Ascending aorta (tissue), 2 donors: ENCODE measurements around the gene SLC12A2. TPM values are rescaled to one million over a fixed set of nuclear protein-coding genes. Genes with fewer than 3 reads are reported as not detected.

Source experiments
- DNase-seq, 2 donors: peaks; one replicate each; pipeline ENCODE4 v3.0.0-alpha.2; 2019; ENCODE audit warnings: low spot score in 2 of 2
- H3K27ac ChIP-seq, 2 donors: fragments of 200-600 bp; sonication (generic); one replicate each; pipeline ENCODE4 v1.5.1; 2016 to 2017; ENCODE audit warnings: mild to moderate bottlenecking in 1 of 2
- H3K27me3 ChIP-seq: fragments of 200-600 bp; sonication (generic); one replicate; pipeline ENCODE4 v1.5.1; 2017
- H3K36me3 ChIP-seq, 2 donors: fragments of 200-600 bp; sonication (generic); one replicate each; pipeline ENCODE4 v1.5.1; 2016
- H3K4me1 ChIP-seq, 2 donors: fragments of 200-600 bp; sonication (generic); one replicate each; pipeline ENCODE4 v1.5.1; 2016 to 2017; ENCODE audit warnings: mild to moderate bottlenecking in 1 of 2
- H3K4me3 ChIP-seq, 2 donors: fragments of 200-600 bp; sonication (generic); one replicate each; pipeline ENCODE4 v1.5.1; 2016 to 2017; ENCODE audit warnings: mild to moderate bottlenecking in 1 of 2
- H3K9me3 ChIP-seq, 2 donors: fragments of 200-600 bp; sonication (generic); one replicate each; pipeline ENCODE4 v1.5.1; 2016
- intact Hi-C: fragments of 100-400 bp; cut with DNase I; formaldehyde crosslinking; loops from one replicate; pipeline ENCODE4 v1.15.1; 2023
- total RNA-seq: library from RNA; depleted of rRNA; stranded (reverse); fragments of >200 nt; gene quantifications from one replicate; pipeline ENCODE4 v1.1.0, GENCODE V29; 2016
- TF ChIP-seq, protein P1 (sequence below), 3 experiments: fragments of 200-600 bp in 2 of 3; fragments of 450-650 bp in 1 of 3; sonication (generic) in 2 of 3; IDR thresholded peaks; one replicate each; pipeline ENCODE4 v1.5.1; 2016 to 2019; ENCODE audit warnings: antibody characterized with exemption in 3 of 3, mild to moderate bottlenecking in 1 of 3, moderate library complexity in 1 of 3

The SLC12A2 gene
- total RNA-seq: 11.8 TPM

DNA sequence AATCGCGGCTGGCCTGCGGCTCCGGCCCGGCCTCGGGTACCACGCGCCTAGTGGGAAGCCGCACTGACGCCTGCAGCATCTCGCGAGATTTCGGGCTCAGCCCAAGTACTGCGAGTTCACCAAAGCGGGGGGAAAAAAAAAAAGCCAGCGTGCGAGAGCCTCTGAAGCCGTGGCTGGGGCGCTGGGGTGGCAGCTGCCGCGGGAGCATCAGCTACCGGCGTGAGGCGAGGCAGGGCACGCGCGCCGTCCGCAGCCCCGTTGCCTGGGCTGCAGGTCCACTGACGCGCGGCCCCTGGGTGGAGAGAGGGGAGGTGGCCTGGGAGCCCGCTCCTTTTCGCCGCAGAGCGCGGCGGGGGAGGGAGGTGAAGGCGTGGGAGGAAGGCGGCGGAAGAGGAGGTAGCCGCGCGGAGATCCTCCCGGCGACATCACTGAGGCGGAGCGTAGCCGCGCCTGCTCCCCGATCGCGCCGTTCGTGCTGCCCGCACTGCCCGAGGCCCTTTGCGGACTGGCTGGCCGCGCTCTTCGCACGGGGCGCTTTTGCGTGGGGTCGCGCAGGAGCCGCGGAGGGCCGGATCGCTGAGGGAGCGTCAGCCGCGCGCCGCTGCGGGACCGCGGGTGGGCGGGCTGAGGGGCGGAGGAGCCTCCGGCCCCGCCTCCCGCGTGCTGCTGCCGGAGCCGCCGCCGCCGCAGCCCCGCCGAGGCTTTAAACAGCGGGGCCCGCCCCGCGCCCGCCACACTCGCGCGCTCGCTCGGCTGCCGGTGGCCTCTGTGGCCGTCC lies at the start of gene SLC12A2:
Gene SLC12A2, plus strand, starts transcription at position 734 of the 778 bp plus-strand sequence. CDS start 189 bp downstream, outside the sequence.
- Histone ChIP-seq H3K36me3 (no peaks in the 10 kb centered on the region), H3K4me3 (peak within 1 kb of the TSS; percentile 87 to 91), H3K27me3 (no peaks in the 10 kb centered on the region), H3K27ac (peak within 1 kb of the TSS; percentile 93 to 95), H3K9me3 (no peaks in the 10 kb centered on the region), H3K4me1 (peaks cover 0 to 10% of the 10 kb centered on the region in 2 donors)
- intact Hi-C loops: loop anchor here (5.0 to 10.0 kb wide), 3 partner anchors 208 to 1009 kb away; partner anchors contain the start of genes ISOC1 and PRRC1
- DNase-seq: peak; percentile 78 to 95
- TF ChIP-seq, protein P1, sequence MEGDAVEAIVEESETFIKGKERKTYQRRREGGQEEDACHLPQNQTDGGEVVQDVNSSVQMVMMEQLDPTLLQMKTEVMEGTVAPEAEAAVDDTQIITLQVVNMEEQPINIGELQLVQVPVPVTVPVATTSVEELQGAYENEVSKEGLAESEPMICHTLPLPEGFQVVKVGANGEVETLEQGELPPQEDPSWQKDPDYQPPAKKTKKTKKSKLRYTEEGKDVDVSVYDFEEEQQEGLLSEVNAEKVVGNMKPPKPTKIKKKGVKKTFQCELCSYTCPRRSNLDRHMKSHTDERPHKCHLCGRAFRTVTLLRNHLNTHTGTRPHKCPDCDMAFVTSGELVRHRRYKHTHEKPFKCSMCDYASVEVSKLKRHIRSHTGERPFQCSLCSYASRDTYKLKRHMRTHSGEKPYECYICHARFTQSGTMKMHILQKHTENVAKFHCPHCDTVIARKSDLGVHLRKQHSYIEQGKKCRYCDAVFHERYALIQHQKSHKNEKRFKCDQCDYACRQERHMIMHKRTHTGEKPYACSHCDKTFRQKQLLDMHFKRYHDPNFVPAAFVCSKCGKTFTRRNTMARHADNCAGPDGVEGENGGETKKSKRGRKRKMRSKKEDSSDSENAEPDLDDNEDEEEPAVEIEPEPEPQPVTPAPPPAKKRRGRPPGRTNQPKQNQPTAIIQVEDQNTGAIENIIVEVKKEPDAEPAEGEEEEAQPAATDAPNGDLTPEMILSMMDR (IDR thresholded peaks at IDR 0.05): no peak

GRCh38 chr5:128035689-128036088 lies 47.9 kb upstream of the SLC12A2 start:
- Histone ChIP-seq H3K27ac (no peak overlapping the region), H3K36me3 (no peaks in the 10 kb centered on the region), H3K9me3 (no peaks in the 10 kb centered on the region), H3K27me3 (no peaks in the 10 kb centered on the region), H3K4me1 (peaks cover 0 to 3% of the 10 kb centered on the region in 2 donors), H3K4me3 (no peak overlapping the region)
- intact Hi-C loops: no loop called here
- TF ChIP-seq, protein P1 (IDR thresholded peaks at IDR 0.05): no peak
- DNase-seq: no peak

- DNase-seq: no peak
- H3K9me3 ChIP-seq: no peaks in the 10 kb centered on the region
- peaks cover 0 to 3% of the 10 kb centered on the region in 2 donors for H3K4me1 ChIP-seq
- H3K27ac ChIP-seq: no peak overlapping the region
- TF ChIP-seq, protein P1 (IDR thresholded peaks at IDR 0.05): no peak
- H3K27me3 ChIP-seq: no peaks in the 10 kb centered on the region
- H3K36me3 ChIP-seq: no peaks in the 10 kb centered on the region
- H3K4me3 ChIP-seq: no peak overlapping the region
- intact Hi-C loops: no loop called here
Measured at GRCh38 chr5:128036950-128037349, 46.6 kb upstream of the SLC12A2 start.

DNA sequence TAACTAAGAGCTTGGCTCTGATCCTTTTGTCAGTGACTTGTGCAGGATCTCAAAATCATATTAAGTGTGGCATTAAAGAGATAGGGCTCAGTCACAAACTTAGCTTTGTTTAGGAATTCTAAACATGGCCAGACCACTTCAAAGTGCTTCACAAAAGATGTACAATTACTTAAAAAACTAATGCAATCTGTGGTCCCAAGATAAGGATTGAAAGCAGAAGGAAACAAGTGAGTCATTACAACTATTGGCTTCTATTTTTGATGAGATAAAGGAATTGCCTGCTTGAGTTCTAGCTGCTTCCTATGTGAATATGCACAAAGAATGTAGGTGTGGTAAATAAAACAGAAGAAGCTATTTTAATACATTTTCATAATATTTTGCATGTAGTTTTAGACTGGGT lies 44.9 kb upstream of the SLC12A2 start:
- intact Hi-C loops: no loop called here
- peaks cover 0 to 3% of the 10 kb centered on the region in 2 donors for H3K4me1 ChIP-seq
- no peak for DNase-seq
- no peak overlapping the region for H3K4me3 ChIP-seq
- no peak overlapping the region for H3K27ac ChIP-seq
- no peaks in the 10 kb centered on the region for H3K9me3 ChIP-seq
- no peaks in the 10 kb centered on the region for H3K27me3 ChIP-seq
- H3K36me3 ChIP-seq: no peaks in the 10 kb centered on the region
- TF ChIP-seq, protein P1 (IDR thresholded peaks at IDR 0.05): no peak

- Histone ChIP-seq H3K9me3 (no peaks in the 10 kb centered on the region), H3K27ac (no peak overlapping the region), H3K4me1 (peaks cover 0 to 3% of the 10 kb centered on the region in 2 donors), H3K36me3 (no peaks in the 10 kb centered on the region), H3K4me3 (no peak overlapping the region), H3K27me3 (no peaks in the 10 kb centered on the region)
- TF ChIP-seq, protein P1 (IDR thresholded peaks at IDR 0.05): no peak
- intact Hi-C loops: no loop called here
- no peak for DNase-seq
Measured at GRCh38 chr5:128040927-128041326, 42.6 kb upstream of the SLC12A2 start.
